Fibroblast of gingiva (primary cell): ENCODE measurements around the gene SULF2.

Source experiments
- DNase-seq: peaks from one replicate; pipeline ENCODE4 v3.0.0-alpha.2; 2011; ENCODE audit warnings: low read depth

The SULF2 gene

GRCh38 chr20:47762699-47763268 is 22.5 kb downstream of the SULF2 start:
- no peak for DNase-seq

DNA sequence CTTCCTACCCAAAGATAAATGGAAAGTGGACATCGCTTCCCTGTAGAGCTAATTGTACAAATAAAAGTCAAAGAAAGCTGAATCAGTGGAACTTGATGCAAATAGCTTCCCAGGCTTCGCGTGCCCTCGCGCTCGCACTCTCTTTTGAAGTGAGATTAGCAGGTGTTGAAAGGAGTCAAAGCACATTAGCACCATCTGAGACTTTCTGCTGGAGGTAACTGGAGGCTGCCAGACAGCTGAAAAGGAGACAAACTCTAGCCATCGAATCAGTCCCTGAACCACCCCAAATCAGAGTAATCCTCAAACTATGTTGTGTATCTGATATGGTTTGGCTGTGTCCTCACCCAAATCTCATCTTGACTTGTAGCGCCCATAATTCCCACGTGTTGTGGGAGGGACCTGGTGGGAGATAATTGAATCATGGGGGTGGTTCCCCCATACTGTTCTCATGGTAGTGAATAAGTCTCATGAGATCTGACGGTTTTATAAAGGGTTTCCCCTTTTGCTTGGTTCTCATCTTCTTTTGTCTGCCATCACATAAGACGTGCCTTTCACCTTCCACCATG is 23.7 kb downstream of the SULF2 start:
- no peak for DNase-seq

DNA sequence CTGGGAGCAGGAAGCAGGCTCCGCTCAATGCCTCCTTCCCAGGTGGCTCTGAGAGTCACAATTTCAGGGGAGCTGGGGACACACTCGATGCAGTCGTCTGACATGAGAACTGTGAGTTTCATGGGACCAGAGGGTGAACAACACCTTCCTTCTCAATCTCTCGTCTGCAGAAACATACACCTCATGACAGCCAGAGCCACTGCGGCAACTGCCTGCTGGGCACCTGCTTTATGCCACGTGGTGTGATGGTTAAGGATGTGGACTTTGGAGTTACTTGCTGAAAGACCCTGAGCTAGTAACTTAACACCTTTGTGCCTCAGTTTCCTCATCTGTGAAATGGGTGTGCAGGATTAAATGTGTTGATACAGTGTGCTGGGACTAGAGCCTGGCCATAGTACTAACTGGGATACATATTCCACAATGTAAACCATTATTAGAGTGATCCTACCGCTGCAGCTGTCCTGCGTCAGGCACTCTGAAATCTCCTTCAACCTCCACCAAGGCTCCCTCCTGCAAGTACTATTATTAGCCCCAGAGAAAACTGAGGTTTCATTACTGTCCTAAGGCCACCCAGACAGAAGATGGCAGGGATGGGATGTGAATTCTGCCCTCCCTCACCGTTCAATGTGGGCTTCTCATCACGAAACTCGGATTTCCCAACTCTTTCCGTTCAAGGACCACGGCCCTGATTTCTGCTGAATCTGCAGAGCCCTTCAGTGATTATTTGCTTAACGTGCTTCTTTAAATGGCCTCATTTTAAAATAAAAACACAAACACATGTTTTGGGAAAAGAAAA is 24.4 kb downstream of the SULF2 start:
- no peak for DNase-seq

DNA sequence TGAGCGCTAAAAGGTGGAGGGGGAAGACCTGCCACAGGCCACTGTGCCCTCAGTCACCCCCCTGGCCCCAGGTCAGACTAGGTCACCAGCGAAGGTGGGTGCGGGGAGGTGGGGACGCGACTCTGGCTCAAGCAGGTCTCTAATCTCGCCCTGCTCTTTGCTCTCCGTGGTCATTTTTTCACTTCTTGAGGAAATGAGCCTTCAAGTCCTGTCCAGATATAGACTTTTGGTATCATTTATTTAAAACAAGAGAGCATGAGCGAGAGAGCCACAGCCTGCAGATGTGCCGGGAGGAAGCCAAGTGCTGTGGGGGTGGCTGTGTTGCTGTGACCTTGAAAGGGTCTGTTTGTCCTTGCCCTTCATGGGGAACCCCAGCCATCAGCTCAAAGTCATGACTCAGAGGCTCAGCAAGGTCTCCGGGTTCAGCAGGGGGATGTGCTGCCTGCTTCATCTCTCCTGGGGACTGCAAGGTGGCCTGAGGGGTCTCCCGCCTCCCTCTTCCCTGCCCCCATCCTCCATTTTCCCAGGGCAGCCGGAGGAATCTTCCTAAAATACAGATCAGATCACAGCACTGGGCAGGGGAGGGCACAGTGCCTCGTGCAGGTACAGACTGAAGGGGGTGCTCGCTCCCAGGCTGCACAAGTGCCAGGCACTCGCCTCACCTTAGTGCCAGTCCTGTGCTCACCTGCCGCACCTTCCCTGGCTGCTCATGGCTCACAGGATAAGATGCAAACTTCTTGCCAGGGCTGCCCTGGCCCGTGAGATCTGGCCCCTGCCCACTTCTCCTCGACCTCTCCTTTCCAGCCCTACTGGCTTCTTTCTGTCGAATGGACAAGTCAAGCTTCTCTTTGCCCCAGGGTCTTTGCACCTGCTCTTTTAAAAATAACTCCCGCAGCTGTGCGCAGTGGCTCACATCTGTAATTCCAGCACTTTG is 26.5 kb downstream of the SULF2 start:
- no peak for DNase-seq

- no peak for DNase-seq
Observed at GRCh38 chr20:47757145-47758035, 27.9 kb downstream of the SULF2 start.

GRCh38 chr20:47754946-47755652 is 30.2 kb downstream of the SULF2 start:
- DNase-seq = no peak

GRCh38 chr20:47754388-47754715 is 30.9 kb downstream of the SULF2 start:
- DNase-seq = no peak

- DNase-seq = no peak
Observed at GRCh38 chr20:47753576-47754387, 31.5 kb downstream of the SULF2 start.

DNA sequence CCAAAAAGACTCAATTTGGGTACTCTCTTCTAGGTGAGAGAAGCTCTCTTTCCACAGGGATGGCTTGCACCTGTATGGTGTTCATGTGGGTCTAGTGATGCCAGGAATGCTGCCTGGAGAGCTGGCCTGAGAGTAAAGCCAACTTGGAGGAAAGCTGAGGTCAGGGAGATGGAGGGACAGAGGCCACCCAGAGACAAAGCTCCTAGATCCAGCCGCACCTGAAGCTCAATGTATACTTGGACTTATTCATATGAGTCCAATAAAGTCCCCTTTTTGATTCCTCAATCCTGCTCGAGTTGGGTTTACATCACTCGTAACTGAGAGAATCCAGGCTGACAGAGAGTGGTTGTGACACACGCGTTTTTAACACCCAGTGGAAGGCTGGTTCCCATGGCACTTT is 33.8 kb downstream of the SULF2 start:
- no peak for DNase-seq

- no peak for DNase-seq
Observed at GRCh38 chr20:47749339-47749738, 35.9 kb downstream of the SULF2 start.

- DNase-seq = no peak
Observed at GRCh38 chr20:47748823-47749222, 36.5 kb downstream of the SULF2 start.

GRCh38 chr20:47748069-47748468 is 37.2 kb downstream of the SULF2 start:
- no peak for DNase-seq

GRCh38 chr20:47747669-47748031 is 37.6 kb downstream of the SULF2 start:
- DNase-seq = no peak

- no peak for DNase-seq
Observed at GRCh38 chr20:47744803-47745202, 40.5 kb downstream of the SULF2 start.

DNA sequence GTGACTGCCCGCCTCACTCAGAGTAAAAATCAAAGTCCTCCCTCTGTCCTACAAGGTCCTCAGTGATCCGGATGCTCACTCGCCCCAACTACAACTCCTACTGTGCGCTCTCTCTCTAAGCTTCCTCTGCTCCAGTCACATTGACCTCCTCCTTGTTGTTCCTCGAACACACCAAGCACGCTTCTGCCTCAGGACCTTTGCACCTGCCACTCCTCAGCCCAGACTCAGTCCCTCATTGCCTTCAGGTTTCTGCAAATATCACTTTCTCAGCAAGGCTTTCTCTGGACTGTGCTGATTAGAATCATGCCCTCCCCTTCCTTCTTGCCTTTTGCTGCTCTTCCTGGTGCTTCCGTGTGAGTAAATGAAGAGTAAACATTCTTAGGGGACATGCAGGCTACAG is 41.6 kb downstream of the SULF2 start:
- no peak for DNase-seq

- DNase-seq = no peak
Observed at GRCh38 chr20:47741669-47742608, 43.3 kb downstream of the SULF2 start.

- DNase-seq = no peak
Observed at GRCh38 chr20:47740862-47741184, 44.5 kb downstream of the SULF2 start.

DNA sequence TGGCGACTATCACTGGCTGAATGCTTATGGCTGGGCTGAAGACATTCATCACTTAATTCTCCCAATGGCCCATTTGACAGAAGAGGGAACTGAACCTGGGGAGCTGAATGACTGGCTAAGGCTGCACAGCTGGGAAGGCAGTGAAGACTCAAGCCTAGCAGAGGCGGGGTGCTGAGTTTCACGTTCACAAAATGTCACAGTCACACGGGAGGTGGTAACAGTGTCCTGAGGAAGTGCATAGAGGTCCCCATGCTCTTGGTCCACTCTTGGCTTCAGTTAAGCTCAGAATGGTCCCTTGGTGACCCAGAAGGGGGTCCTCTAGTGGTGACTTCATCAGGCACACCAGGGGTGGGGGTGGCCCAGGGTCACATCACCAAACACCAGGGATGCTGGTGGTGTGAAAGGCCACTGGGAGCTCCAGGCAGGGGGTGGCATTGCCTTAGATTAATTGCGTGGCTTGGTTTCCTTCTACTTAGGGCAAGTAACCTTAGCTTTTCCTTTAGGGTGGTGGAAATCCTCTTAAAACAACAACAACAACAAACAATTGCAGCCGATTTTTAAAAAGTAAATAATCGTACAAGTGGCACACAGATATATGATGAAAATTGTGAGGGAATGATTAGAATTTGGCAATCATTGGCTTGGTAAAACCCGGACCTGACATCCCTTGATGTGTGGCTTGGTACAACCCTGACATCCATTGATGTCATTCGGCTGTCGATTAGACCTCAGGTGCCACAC is 45.0 kb downstream of the SULF2 start:
- DNase-seq = no peak
